ENCODE data around the gene ASTN2.
"Not testable (repeated sequence)": the region's sequence is repeated elsewhere in the genome, so short reads cannot be mapped to it uniquely, and the experiment has no call there.

The ASTN2 gene

GRCh38 chr9:116897201-116897600 is 517.7 kb downstream of the ASTN2 start:
- H3K9me2 ChIP-seq (ENCODE audit: low read depth, low read length): no peaks in the 10 kb centered on the region
- TF ChIP-seq EZH2 (IDR thresholded peaks at IDR 0.05; ENCODE audit: borderline replicate concordance, low read length) (no peak), CTCF (IDR thresholded peaks at IDR 0.05; ENCODE audit: low read length) (no peak)
- no peaks in the 10 kb centered on the region for H3F3A ChIP-seq (ENCODE audit: insufficient read depth, low read length)
- no peak overlapping the region for H3K9ac ChIP-seq (ENCODE audit: low read length)
- no peak overlapping the region for H2AFZ ChIP-seq (ENCODE audit: low read length)
- H3K9me3 ChIP-seq (ENCODE audit: low read length): no peaks in the 10 kb centered on the region
- H3K4me3 ChIP-seq (ENCODE audit: low read depth, low read length, poor library complexity, severe bottlenecking): no peak overlapping the region
- no peaks in the 10 kb centered on the region for H3K27me3 ChIP-seq (ENCODE audit: insufficient read depth, low read length)
- H3K4me1 ChIP-seq (ENCODE audit: insufficient read depth, low read length, severe bottlenecking): no peaks in the 10 kb centered on the region
- H3K27ac ChIP-seq (ENCODE audit: low read depth, low read length, poor library complexity, severe bottlenecking): no peak overlapping the region
- no peaks in the 10 kb centered on the region for H3K36me3 ChIP-seq (ENCODE audit: insufficient read depth, low read length)
- H4K20me1 ChIP-seq (ENCODE audit: insufficient read depth, low read length): no peaks in the 10 kb centered on the region
- H3K79me2 ChIP-seq (ENCODE audit: insufficient read depth, low read length): no peaks in the 10 kb centered on the region
- H3K4me2 ChIP-seq (ENCODE audit: low read length): no peak overlapping the region

GRCh38 chr9:116895961-116896360 is 518.9 kb downstream of the ASTN2 start:
- Histone ChIP-seq H3K27me3 (ENCODE audit: insufficient read depth, low read length) (no peaks in the 10 kb centered on the region), H3K9me3 (ENCODE audit: low read length) (no peaks in the 10 kb centered on the region), H3K27ac (ENCODE audit: low read depth, low read length, poor library complexity, severe bottlenecking) (no peak overlapping the region), H3K36me3 (ENCODE audit: insufficient read depth, low read length) (no peaks in the 10 kb centered on the region), H3K4me3 (ENCODE audit: low read depth, low read length, poor library complexity, severe bottlenecking) (no peak overlapping the region), H3K4me2 (ENCODE audit: low read length) (no peak overlapping the region), H3K9me2 (ENCODE audit: low read depth, low read length) (no peaks in the 10 kb centered on the region), H3K4me1 (ENCODE audit: insufficient read depth, low read length, severe bottlenecking) (no peaks in the 10 kb centered on the region), H3F3A (ENCODE audit: insufficient read depth, low read length) (no peaks in the 10 kb centered on the region), H4K20me1 (ENCODE audit: insufficient read depth, low read length) (no peaks in the 10 kb centered on the region), H2AFZ (ENCODE audit: low read length) (no peak overlapping the region), H3K9ac (ENCODE audit: low read length) (no peak overlapping the region), H3K79me2 (ENCODE audit: insufficient read depth, low read length) (no peaks in the 10 kb centered on the region)
- TF ChIP-seq CTCF (IDR thresholded peaks at IDR 0.05; ENCODE audit: low read length) (no peak), EZH2 (IDR thresholded peaks at IDR 0.05; ENCODE audit: borderline replicate concordance, low read length) (no peak)

- Histone ChIP-seq H3K9me3 (ENCODE audit: low read length) (no peaks in the 10 kb centered on the region), H3K36me3 (ENCODE audit: insufficient read depth, low read length) (no peaks in the 10 kb centered on the region), H3K4me1 (ENCODE audit: insufficient read depth, low read length, severe bottlenecking) (no peaks in the 10 kb centered on the region), H3K4me3 (ENCODE audit: low read depth, low read length, poor library complexity, severe bottlenecking) (no peak overlapping the region), H4K20me1 (ENCODE audit: insufficient read depth, low read length) (no peaks in the 10 kb centered on the region), H3K9me2 (ENCODE audit: low read depth, low read length) (no peaks in the 10 kb centered on the region), H3F3A (ENCODE audit: insufficient read depth, low read length) (no peaks in the 10 kb centered on the region), H3K4me2 (ENCODE audit: low read length) (no peak overlapping the region), H3K27ac (ENCODE audit: low read depth, low read length, poor library complexity, severe bottlenecking) (no peak overlapping the region), H2AFZ (ENCODE audit: low read length) (no peak overlapping the region), H3K9ac (ENCODE audit: low read length) (no peak overlapping the region), H3K79me2 (ENCODE audit: insufficient read depth, low read length) (no peaks in the 10 kb centered on the region), H3K27me3 (ENCODE audit: insufficient read depth, low read length) (no peaks in the 10 kb centered on the region)
- no peak for TF ChIP-seq EZH2 (IDR thresholded peaks at IDR 0.05; ENCODE audit: borderline replicate concordance, low read length)
- no peak for TF ChIP-seq CTCF (IDR thresholded peaks at IDR 0.05; ENCODE audit: low read length)
Observed at GRCh38 chr9:116891424-116891823, 523.4 kb downstream of the ASTN2 start.

- H3K4me1 ChIP-seq (ENCODE audit: insufficient read depth, low read length, severe bottlenecking); H3K9ac ChIP-seq (ENCODE audit: low read length); H3K4me2 ChIP-seq (ENCODE audit: low read length); H3F3A ChIP-seq (ENCODE audit: insufficient read depth, low read length); H2AFZ ChIP-seq (ENCODE audit: low read length); H3K27ac ChIP-seq (ENCODE audit: low read depth, low read length, poor library complexity, severe bottlenecking); H3K4me3 ChIP-seq (ENCODE audit: low read depth, low read length, poor library complexity, severe bottlenecking); H3K36me3 ChIP-seq (ENCODE audit: insufficient read depth, low read length); H4K20me1 ChIP-seq (ENCODE audit: insufficient read depth, low read length); H3K27me3 ChIP-seq (ENCODE audit: insufficient read depth, low read length); H3K79me2 ChIP-seq (ENCODE audit: insufficient read depth, low read length); H3K9me2 ChIP-seq (ENCODE audit: low read depth, low read length); H3K9me3 ChIP-seq (ENCODE audit: low read length): not testable (repeated sequence)
Observed at GRCh38 chr9:116888476-116888875, 526.4 kb downstream of the ASTN2 start.

All from OCI-LY1 (cell line).